ENCODE measurements around the gene STING1. TPM values are rescaled to one million over a fixed set of nuclear protein-coding genes. Genes with fewer than 3 reads are reported as not detected.
A peak's percentile ranks its signal among the peaks of the same experiment; 100 is the strongest.

Gene STING1
- total and polyA plus RNA-seq, 10 of the 15 experiments (the other 5 are each of a cell fraction or from before 2014, with no cell fraction given): 10.1 to 56.1 (median 41.0) TPM

GRCh38 chr5:139446956-139447779, 35.4 kb downstream of the STING1 start (continued):
- peak; percentile 94 to 97 for TF ChIP-seq EP300 (IDR thresholded peaks at IDR 0.05; ENCODE audit: borderline replicate concordance in 1 of 2, control insufficient read depth in 1 of 2, low read depth in 2 of 2, low read length in 2 of 2)
- TF ChIP-seq SP1 (IDR thresholded peaks at IDR 0.05; ENCODE audit: low read depth, low read length): peak; percentile 49
- no peak for TF ChIP-seq NFXL1 (IDR thresholded peaks at IDR 0.05; ENCODE audit: borderline replicate concordance)
- peak; percentile 93; the same call in 1 of the 2 replicates for TF ChIP-seq MTA3 (IDR thresholded peaks at IDR 0.05; ENCODE audit: borderline replicate concordance, low read length)
- peak; percentile 96 for TF ChIP-seq MEF2A (IDR thresholded peaks at IDR 0.05; ENCODE audit: insufficient read depth, low read depth, low read length)
- no peak for TF ChIP-seq CUX1 (IDR thresholded peaks at IDR 0.05; ENCODE audit: insufficient replicate concordance, low read depth, low read length)
- TF ChIP-seq RELA (IDR thresholded peaks at IDR 0.05; ENCODE audit: borderline replicate concordance, partially characterized antibody): peak; percentile 94
- TF ChIP-seq E2F8 (IDR thresholded peaks at IDR 0.05; ENCODE audit: low read depth, partially characterized antibody): no peak
- 0 out of 2 replicates have a peak, but pooled peaks have one; percentile 16 for TF ChIP-seq ZNF687 (IDR thresholded peaks at IDR 0.05)
- TF ChIP-seq SMARCA5 (IDR thresholded peaks at IDR 0.05): 0 out of 2 replicates have a peak, but pooled peaks have one; percentile 35
- peak; percentile 89 for TF ChIP-seq KLF5 (IDR thresholded peaks at IDR 0.05; ENCODE audit: partially characterized antibody)
- TF ChIP-seq POLR2AphosphoS5 (IDR thresholded peaks at IDR 0.05; ENCODE audit: low read length): no peak
- no peak for TF ChIP-seq CHD4 (IDR thresholded peaks at IDR 0.05)

Measured in GM12878 (cell line).